NT2/D1 (cell line): ENCODE results near the gene AHCTF1.

Experiments
- YY1 ChIP-seq: IDR thresholded peaks from 2 replicates; pipeline ENCODE4 v1.6.1; 2011; ENCODE audit not compliant: insufficient read length, insufficient read depth
- ZNF274 ChIP-seq: IDR thresholded peaks from 2 replicates; pipeline ENCODE4 v1.6.1; 2011; ENCODE audit warnings: mild to moderate bottlenecking, low read depth, low read length

- TF ChIP-seq YY1: no peak
- TF ChIP-seq ZNF274: no peak
Observed at GRCh38 chr1:246971090-246971721, 39.5 kb upstream of the AHCTF1 start.
